A549 (cell line): ENCODE measurements around the gene TMPRSS2. TPM values are rescaled to one million over a fixed set of nuclear protein-coding genes. Genes with fewer than 3 reads are reported as not detected.

Source experiments
- ATAC-seq, 2 experiments: fragments of 200-7000 bp in 1 of 2; fragments of >200 bp in 1 of 2; cut with Nextera tagmentation in 1 of 2; cut with Tn5 transposase in 1 of 2; 3 replicates each; pipeline versions ENCODE4 v1.8.0 to v1.9.1; 2018 to 2020; ENCODE audit warnings: mild to moderate bottlenecking in 1 of 2, moderate library complexity in 1 of 2
- CTCF ChIA-PET: fragments of 300-600 bp; sonication (Branson Sonifier 250); formaldehyde crosslinking; extraction: SDS; loops from one replicate; lab custom pipeline; 2021; ENCODE audit warnings: antibody characterized with exemption, inconsistent platforms; lab: Yijun Ruan, JAX
- POLR2A ChIA-PET: fragments of 350-600 bp; formaldehyde crosslinking; extraction: SDS; loops from one replicate; lab custom pipeline; 2021; ENCODE audit warnings: antibody characterized with exemption, inconsistent platforms; lab: Yijun Ruan, JAX
- DNase-seq, 2 experiments: peaks; one replicate each; pipeline versions ENCODE4 v3.0.0 to v3.0.0-alpha.2; 2011 to 2016; ENCODE audit warnings: low read depth in 1 of 2, low spot score in 1 of 2
- FAIRE-seq: peaks from 2 replicates; lab custom pipeline; 2011; peaks lifted over from hg19 to GRCh38; lab: Jason Lieb, UNC
- H3K27ac ChIP-seq, 2 experiments: fragments of >200 bp; sonication (Bioruptor Twin); formaldehyde crosslinking; 3 replicates each; pipeline ENCODE4 v1.5.1; 2016 to 2017
- H3K4me1 ChIP-seq: fragments of >200 bp; sonication (Bioruptor Twin); formaldehyde crosslinking; 3 replicates; pipeline ENCODE4 v1.6.1; 2016
- H3K4me2 ChIP-seq: fragments of >200 bp; sonication (Bioruptor Twin); formaldehyde crosslinking; 3 replicates; pipeline ENCODE4 v1.6.1; 2016
- H3K4me3 ChIP-seq: fragments of >200 bp; sonication (Bioruptor Twin); formaldehyde crosslinking; 3 replicates; pipeline ENCODE4 v1.5.1; 2016
- H3K9me3 ChIP-seq: fragments of >200 bp; sonication (Bioruptor Twin); formaldehyde crosslinking; 3 replicates; pipeline ENCODE4 v1.6.1; 2016
- CBX2 ChIP-seq: fragments of 200-600 bp; sonication (generic); IDR thresholded peaks from 2 replicates; pipeline ENCODE4 v1.6.1; 2016; ENCODE audit warnings: low read depth, mild to moderate bottlenecking, borderline replicate concordance
- CBX8 ChIP-seq: fragments of 200-600 bp; sonication (generic); IDR thresholded peaks from 2 replicates; pipeline ENCODE4 v1.6.1; 2016
- CEBPB ChIP-seq, 2 experiments: fragments of >200 bp in 1 of 2; sonication (Bioruptor Twin) in 1 of 2; formaldehyde crosslinking in 1 of 2; IDR thresholded peaks; 2 replicates each; pipeline ENCODE4 v1.6.1; 2012 to 2016
- CTCF ChIP-seq: fragments of >200 bp; sonication (Bioruptor Twin); formaldehyde crosslinking; IDR thresholded peaks from 3 replicates; pipeline ENCODE4 v1.5.1; 2016
- EHF ChIP-seq: fragments of 250-450 bp; sonication (Bioruptor Pico); IDR thresholded peaks from 2 replicates; pipeline ENCODE4 v1.5.0; 2020; ENCODE audit warnings: mild to moderate bottlenecking
- FOSB ChIP-seq: fragments of 250-450 bp; sonication (Bioruptor Pico); IDR thresholded peaks from 2 replicates; pipeline ENCODE4 v1.5.0; 2020; ENCODE audit warnings: mild to moderate bottlenecking, moderate library complexity
- GATA3 ChIP-seq: IDR thresholded peaks from 2 replicates; pipeline ENCODE4 v1.6.1; 2012; ENCODE audit warnings: borderline replicate concordance
- HEYL ChIP-seq: fragments of 250-450 bp; sonication (Bioruptor Pico); IDR thresholded peaks from 2 replicates; pipeline ENCODE4 v1.8.0; 2021; ENCODE audit warnings: mild to moderate bottlenecking, moderate library complexity
- HOXB13 ChIP-seq: fragments of 250-450 bp; sonication (Bioruptor Pico); IDR thresholded peaks from 2 replicates; pipeline ENCODE4 v1.5.0; 2020; ENCODE audit warnings: low read depth, mild to moderate bottlenecking, moderate library complexity
- HOXB5 ChIP-seq: fragments of 250-450 bp; sonication (Bioruptor Pico); IDR thresholded peaks from 2 replicates; pipeline ENCODE4 v1.5.0; 2020; ENCODE audit warnings: mild to moderate bottlenecking, moderate library complexity
- KDM1A ChIP-seq: fragments of 200-600 bp; sonication (generic); IDR thresholded peaks from 2 replicates; pipeline ENCODE4 v1.6.1; 2016; ENCODE audit warnings: low read depth, mild to moderate bottlenecking
- MAFK ChIP-seq: fragments of 450-650 bp; IDR thresholded peaks from 2 replicates; pipeline ENCODE4 v1.6.1; 2014; ENCODE audit not compliant: partially characterized antibody
- MAZ ChIP-seq: fragments of 150-350 bp; IDR thresholded peaks from 2 replicates; pipeline ENCODE4 v1.6.1; 2014; ENCODE audit warnings: antibody characterized with exemption, low read depth, low read length, borderline replicate concordance
- PHF8 ChIP-seq: fragments of 200-600 bp; sonication (generic); IDR thresholded peaks from 2 replicates; pipeline ENCODE4 v1.6.1; 2016; ENCODE audit warnings: low read depth, mild to moderate bottlenecking, antibody characterized with exemption, moderate library complexity, borderline replicate concordance
- RARB ChIP-seq: fragments of 250-450 bp; sonication (Bioruptor Pico); IDR thresholded peaks from 2 replicates; pipeline ENCODE4 v1.8.0; 2021; ENCODE audit warnings: mild to moderate bottlenecking, moderate library complexity
- RCOR1 ChIP-seq: fragments of 150-350 bp; IDR thresholded peaks from 2 replicates; pipeline ENCODE4 v1.6.1; 2014; ENCODE audit warnings: antibody characterized with exemption, low read length, low read depth
- REST ChIP-seq: fragments of 200-600 bp; sonication (generic); IDR thresholded peaks from 2 replicates; pipeline ENCODE4 v1.6.1; 2016; ENCODE audit warnings: antibody characterized with exemption, mild to moderate bottlenecking, moderate library complexity
- SMC3 ChIP-seq: fragments of >200 bp; sonication (Bioruptor Twin); formaldehyde crosslinking; IDR thresholded peaks from 3 replicates; pipeline ENCODE4 v1.6.1; 2018; ENCODE audit warnings: inconsistent platforms
- USF2 ChIP-seq: fragments of 450-650 bp; IDR thresholded peaks from 2 replicates; pipeline ENCODE4 v1.6.1; 2014; ENCODE audit warnings: antibody characterized with exemption
- ZC3H11A ChIP-seq: fragments of 450-650 bp; IDR thresholded peaks from 2 replicates; pipeline ENCODE4 v1.6.1; 2014; ENCODE audit warnings: antibody characterized with exemption, mild to moderate bottlenecking
- WGBS: methylation state at CpG from one replicate; pipeline ENCODE4 v1.1.6; 2017; ENCODE audit errors: missing lambda C conversion rate; 5-methylcytosine and 5-hydroxymethylcytosine counted together
- polyA plus RNA-seq, 4 experiments: library from polyadenylated mRNA; depleted of rRNA in 3 of 4; stranded (reverse); fragments of >200 nt; fragmentation: RNase III in 1 of 4; extraction: RNeasy Plus Mini Kit Qiagen cat#74134 plus additional on column Dnase treatment in 1 of 4; gene quantifications; 2 replicates in 3 of 4; 3 replicates in 1 of 4; pipeline ENCODE4 v1.2.3, GENCODE V29; 2011 to 2017
- TF ChIP-seq, protein P1 (sequence below): fragments of 250-450 bp; sonication (Bioruptor Pico); IDR thresholded peaks from 2 replicates; pipeline ENCODE4 v1.5.0; 2021; ENCODE audit warnings: mild to moderate bottlenecking, moderate library complexity, borderline replicate concordance
- TF ChIP-seq, protein P2 (sequence below): fragments of 150-350 bp; IDR thresholded peaks from 2 replicates; pipeline ENCODE4 v1.6.1; 2014; ENCODE audit warnings: low read depth, mild to moderate bottlenecking, low read length

Gene TMPRSS2
- polyA plus RNA-seq, 2 of the 4 experiments (the other 2 are of a cell fraction) = not detected

DNA sequence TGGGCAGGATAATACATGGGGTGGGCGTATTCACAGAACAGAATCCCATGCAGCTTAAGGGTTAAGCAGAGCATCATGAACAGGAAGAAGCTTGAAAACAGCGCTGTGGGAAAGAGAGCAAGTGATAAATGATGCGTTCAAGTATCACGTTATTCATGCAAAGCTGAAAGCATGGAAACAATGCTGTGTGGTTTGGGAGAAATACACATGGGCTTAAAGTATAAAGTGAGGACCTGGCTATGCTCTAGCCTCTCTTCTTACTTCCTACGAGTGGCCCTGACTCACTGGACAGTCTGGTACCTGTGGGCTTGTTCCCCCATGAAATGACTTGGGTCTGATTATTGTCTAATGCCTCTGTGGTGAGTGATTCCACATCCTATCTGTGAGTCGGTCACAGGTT, 25.7 kb downstream of the TMPRSS2 start:
- no peak for DNase-seq
- H3K4me1 ChIP-seq = no peaks in the 10 kb centered on the region
- H3K27ac ChIP-seq = no peak overlapping the region
- WGBS = 43% methylated on average over 5 of the region's 6 CpGs
- POLR2A ChIA-PET = no interaction called here
- H3K9me3 ChIP-seq = no peaks in the 10 kb centered on the region
- CTCF ChIA-PET = no interaction called here
- H3K4me3 ChIP-seq = no peak overlapping the region
- no peak for TF ChIP-seq EHF
- TF ChIP-seq GATA3 = no peak
- no peak for TF ChIP-seq SMC3
- no peak for TF ChIP-seq HOXB13 (CRISPR knock-in tag)
- no peak for TF ChIP-seq ZC3H11A
- TF ChIP-seq CEBPB (IDR thresholded peaks at IDR 0.05) = no peak
- FAIRE-seq = no peak
- ATAC-seq = no peak
- H3K4me2 ChIP-seq = no peak overlapping the region

- Histone ChIP-seq H3K27ac (no peak overlapping the region), H3K9me3 (no peaks in the 10 kb centered on the region), H3K4me3 (no peak overlapping the region), H3K4me2 (no peak overlapping the region), H3K4me1 (no peaks in the 10 kb centered on the region)
- POLR2A ChIA-PET = no interaction called here
- DNase-seq (no peak), ATAC-seq (no peak)
- TF ChIP-seq MAZ = no peak
- TF ChIP-seq HOXB5 = no peak
- TF ChIP-seq CEBPB (IDR thresholded peaks at IDR 0.05) = no peak
- TF ChIP-seq USF2 = no peak
- no peak for TF ChIP-seq HOXB13 (CRISPR knock-in tag)
- TF ChIP-seq MAFK = no peak
- TF ChIP-seq KDM1A = no peak
- TF ChIP-seq HEYL = no peak
- TF ChIP-seq CBX8 = no peak
- TF ChIP-seq, all 56 proteins: peak for 0
- WGBS = 44% methylated on average over 8 of the region's 8 CpGs
- FAIRE-seq = no peak
- CTCF ChIA-PET = no interaction called here
These were observed 26.8 kb downstream of the TMPRSS2 start for GRCh38 chr21:41481191-41481590.

GRCh38 chr21:41480086-41480690, 27.8 kb downstream of the TMPRSS2 start:
- FAIRE-seq = no peak
- H3K27ac ChIP-seq = no peak overlapping the region

More at GRCh38 chr21:41480086-41480690, 27.8 kb downstream of the TMPRSS2 start:
- 79% methylated on average over 13 of the region's 17 CpGs for WGBS
- Histone ChIP-seq H3K4me1 (no peaks in the 10 kb centered on the region), H3K9me3 (no peaks in the 10 kb centered on the region), H3K4me3 (no peak overlapping the region), H3K4me2 (no peak overlapping the region)
- TF ChIP-seq RARB (no peak), FOSB (CRISPR knock-in tag) (no peak), REST (no peak), PHF8 (no peak), RCOR1 (no peak), MAZ (no peak), CTCF (no peak), CBX2 (no peak)
- TF ChIP-seq, protein P1, sequence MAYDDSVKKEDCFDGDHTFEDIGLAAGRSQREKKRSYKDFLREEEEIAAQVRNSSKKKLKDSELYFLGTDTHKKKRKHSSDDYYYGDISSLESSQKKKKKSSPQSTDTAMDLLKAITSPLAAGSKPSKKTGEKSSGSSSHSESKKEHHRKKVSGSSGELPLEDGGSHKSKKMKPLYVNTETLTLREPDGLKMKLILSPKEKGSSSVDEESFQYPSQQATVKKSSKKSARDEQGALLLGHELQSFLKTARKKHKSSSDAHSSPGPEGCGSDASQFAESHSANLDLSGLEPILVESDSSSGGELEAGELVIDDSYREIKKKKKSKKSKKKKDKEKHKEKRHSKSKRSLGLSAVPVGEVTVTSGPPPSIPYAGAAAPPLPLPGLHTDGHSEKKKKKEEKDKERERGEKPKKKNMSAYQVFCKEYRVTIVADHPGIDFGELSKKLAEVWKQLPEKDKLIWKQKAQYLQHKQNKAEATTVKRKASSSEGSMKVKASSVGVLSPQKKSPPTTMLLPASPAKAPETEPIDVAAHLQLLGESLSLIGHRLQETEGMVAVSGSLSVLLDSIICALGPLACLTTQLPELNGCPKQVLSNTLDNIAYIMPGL (CRISPR knock-in tag) = no peak
- TF ChIP-seq, protein P2, sequence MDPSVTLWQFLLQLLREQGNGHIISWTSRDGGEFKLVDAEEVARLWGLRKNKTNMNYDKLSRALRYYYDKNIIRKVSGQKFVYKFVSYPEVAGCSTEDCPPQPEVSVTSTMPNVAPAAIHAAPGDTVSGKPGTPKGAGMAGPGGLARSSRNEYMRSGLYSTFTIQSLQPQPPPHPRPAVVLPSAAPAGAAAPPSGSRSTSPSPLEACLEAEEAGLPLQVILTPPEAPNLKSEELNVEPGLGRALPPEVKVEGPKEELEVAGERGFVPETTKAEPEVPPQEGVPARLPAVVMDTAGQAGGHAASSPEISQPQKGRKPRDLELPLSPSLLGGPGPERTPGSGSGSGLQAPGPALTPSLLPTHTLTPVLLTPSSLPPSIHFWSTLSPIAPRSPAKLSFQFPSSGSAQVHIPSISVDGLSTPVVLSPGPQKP = no peak
- ChIA-PET CTCF (interaction anchor here (1.0 kb wide), 1 partner anchor 346 kb away, joined by 3 read pairs; no protein-coding TSS in a partner anchor), POLR2A (no interaction called here)
- ATAC-seq = no peak
- no peak for DNase-seq
